GM19351 (cell line): Measurements from ENCODE around the gene JAG1.
"Not testable (repeated sequence)": the region's sequence is repeated elsewhere in the genome, so short reads cannot be mapped to it uniquely, and the experiment has no call there.

Experiments used
- ATAC-seq: cut with Tn5 transposase; IDR thresholded peaks from one replicate; pipeline ENCODE4 v1.9.1; 2021; ENCODE audit warnings: mild to moderate bottlenecking, moderate library complexity; ENCODE audit not compliant: unreplicated experiment

JAG1 gene

GRCh38 chr20:10639077-10639736 lies 34.6 kb downstream of the JAG1 start:
- ATAC-seq = no peak

- no peak for ATAC-seq
Measured at GRCh38 chr20:10637563-10637962, 36.2 kb downstream of the JAG1 start.

- no peak for ATAC-seq
Measured at GRCh38 chr20:10637031-10637559, 36.7 kb downstream of the JAG1 start.

GRCh38 chr20:10636326-10636818 lies 37.4 kb downstream of the JAG1 start:
- no peak for ATAC-seq

- no peak for ATAC-seq
Measured at GRCh38 chr20:10635476-10636208, 38.2 kb downstream of the JAG1 start.

- ATAC-seq = no peak
Measured at GRCh38 chr20:10634683-10635411, 39.0 kb downstream of the JAG1 start.

- ATAC-seq = no peak
Measured at GRCh38 chr20:10634211-10634610, 39.6 kb downstream of the JAG1 start.

- no peak for ATAC-seq
Measured at GRCh38 chr20:10633718-10634117, 40.1 kb downstream of the JAG1 start.

- no peak for ATAC-seq
Measured at GRCh38 chr20:10632721-10633509, 40.9 kb downstream of the JAG1 start.

- ATAC-seq = no peak
Measured at GRCh38 chr20:10631126-10631525, 42.7 kb downstream of the JAG1 start.

GRCh38 chr20:10629946-10630650 lies 43.7 kb downstream of the JAG1 start:
- ATAC-seq = no peak

- ATAC-seq = no peak
Measured at GRCh38 chr20:10626896-10627295, 46.9 kb downstream of the JAG1 start.

- no peak for ATAC-seq
Measured at GRCh38 chr20:10625641-10626040, 48.2 kb downstream of the JAG1 start.

- no peak for ATAC-seq
Measured at GRCh38 chr20:10622657-10623418, 51.0 kb downstream of the JAG1 start.

- no peak for ATAC-seq
Measured at GRCh38 chr20:10621149-10621548, 52.6 kb downstream of the JAG1 start.

GRCh38 chr20:10619427-10619826 lies 54.4 kb downstream of the JAG1 start:
- ATAC-seq = no peak

- no peak for ATAC-seq
Measured at GRCh38 chr20:10618611-10619245, 55.1 kb downstream of the JAG1 start.

- not testable (repeated sequence) for ATAC-seq
Measured at GRCh38 chr20:10617549-10618133, 56.2 kb downstream of the JAG1 start.
